Spleen (tissue), 11 donors: ENCODE results near the gene ATP2C2. TPM values are rescaled to one million over a fixed set of nuclear protein-coding genes. Genes with fewer than 3 reads are reported as not detected.

Experiments used
- DNase-seq: peaks from one replicate; pipeline ENCODE4 v3.0.0-alpha.2; 2020
- H3K27ac ChIP-seq, 8 donors: fragments of 200-600 bp; sonication (generic) in 7 of 8; 1 replicate in 4 of 8; 2 replicates in 4 of 8; pipeline versions ENCODE4 v1.5.0 to v1.8.0; 2016 to 2021; ENCODE audit warnings: inconsistent platforms in 4 of 8, mild to moderate bottlenecking in 4 of 8, moderate library complexity in 1 of 8
- H3K27me3 ChIP-seq, 7 donors: fragments of 200-600 bp; sonication (generic) in 6 of 7; replicated peaks in 1 of 7; 1 replicate in 4 of 7; 2 replicates in 3 of 7; pipeline versions ENCODE4 v1.5.0 to v1.8.0; 2016 to 2021; ENCODE audit warnings: inconsistent platforms in 3 of 7, mild to moderate bottlenecking in 1 of 7
- H3K36me3 ChIP-seq, 6 donors: fragments of 200-600 bp; sonication (generic) in 5 of 6; 1 replicate in 4 of 6; 2 replicates in 2 of 6; pipeline versions ENCODE4 v1.5.0 to v1.8.0; 2016 to 2021; ENCODE audit warnings: inconsistent platforms in 2 of 6
- H3K4me1 ChIP-seq, 6 donors: fragments of 200-600 bp; sonication (generic) in 5 of 6; 1 replicate in 3 of 6; 2 replicates in 3 of 6; pipeline versions ENCODE4 v1.5.0 to v1.8.0; 2016 to 2021; ENCODE audit warnings: inconsistent platforms in 3 of 6
- H3K4me3 ChIP-seq, 8 donors: fragments of 200-600 bp; sonication (generic) in 7 of 8; 1 replicate in 4 of 8; 2 replicates in 4 of 8; pipeline versions ENCODE4 v1.5.0 to v1.8.0; 2016 to 2021; ENCODE audit warnings: inconsistent platforms in 4 of 8, mild to moderate bottlenecking in 4 of 8, moderate library complexity in 2 of 8
- H3K9me3 ChIP-seq, 8 donors: fragments of 200-600 bp; sonication (generic) in 7 of 8; 1 replicate in 4 of 8; 2 replicates in 4 of 8; pipeline versions ENCODE4 v1.5.0 to v1.8.0; 2016 to 2021; ENCODE audit warnings: inconsistent platforms in 4 of 8
- CTCF ChIP-seq, 11 experiments: fragments of 200-600 bp in 7 of 11; fragments of 450-650 bp in 4 of 11; sonication (generic) in 4 of 11; IDR thresholded peaks in 8 of 11; conservative IDR thresholded peaks in 3 of 11; 1 replicate in 7 of 11; 2 replicates in 4 of 11; pipeline versions ENCODE4 v1.4.0 to v1.8.0; 2016 to 2021; ENCODE audit warnings: antibody characterized with exemption in 11 of 11, inconsistent platforms in 4 of 11, mild to moderate bottlenecking in 1 of 11
- POLR2A ChIP-seq, 3 donors: fragments of 450-650 bp; IDR thresholded peaks; one replicate each; pipeline ENCODE4 v1.5.1; 2017; ENCODE audit warnings: antibody characterized with exemption in 3 of 3, mild to moderate bottlenecking in 1 of 3
- POLR2AphosphoS5 ChIP-seq, 3 donors: sonication (generic); formaldehyde crosslinking; IDR thresholded peaks; one replicate each; pipeline ENCODE4 v1.5.1; 2017; ENCODE audit warnings: antibody characterized with exemption in 3 of 3
- WGBS, 5 donors: extraction: QIAGEN DNeasy Blood & Tissue Kit in 3 of 5; methylation state at CpG; one replicate each; pipeline versions ENCODE4 v1.1.5 to v1.1.7; 2013 to 2018; 5-methylcytosine and 5-hydroxymethylcytosine counted together
- intact Hi-C: fragments of 100-400 bp; cut with DNase I; formaldehyde crosslinking; loops from one replicate; pipeline ENCODE4 v1.15.0; 2023; ENCODE audit warnings: low total_unique reads
- polyA plus RNA-seq, 3 donors: library from polyadenylated mRNA; stranded (reverse); fragments of 200-250 nt; gene quantifications; one replicate each; pipeline ENCODE4 v1.2.1, GENCODE V29; 2013
- total RNA-seq, 7 donors: library from RNA; depleted of rRNA in 3 of 7; stranded (reverse); fragments of >200 nt in 3 of 7; fragmentation: NEBNext Ultra II Directional in 4 of 7; extraction: Animal tissue kit (Norgen Biotek cat#: 25700) in 4 of 7; gene quantifications; one replicate each; pipeline versions ENCODE4 v1.1.0 to v1.2.1, GENCODE V29; 2016 to 2021
- donor health status: healthy with polysubstance abuse.
- donor health status: DM: no; HTN: no; CAD: no; lungs with moderate emphysema.
- donor health status: DM: no; HTN: no; CAD: no.
- donor health status: Bipolar disorder and iron deficiency.
- donor health status: healthy.
- donor health status: DM: no; HTN: no; CAD: no.
- donor health status: DM: yes; HTN: yes; CAD: no.

ATP2C2 gene
- total and polyA plus RNA-seq, 10 donors, result 0.09 to 8.1 (median 1.2) TPM

- intact Hi-C loops, result no loop called here
- no peak overlapping the region for H3K4me3 ChIP-seq
- no peak for DNase-seq
- peaks cover 0 to 28% (median 0%) of the 10 kb centered on the region in 7 donors for H3K27me3 ChIP-seq
- TF ChIP-seq POLR2AphosphoS5 (IDR thresholded peaks at IDR 0.05) (no peak), POLR2A (IDR thresholded peaks at IDR 0.05) (no peak), CTCF (IDR thresholded peaks at IDR 0.05 in 8 of 11, conservative IDR thresholded peaks at IDR 0.05 in 3 of 11) (no peak)
- 63 to 98% (median 92%) methylated on average over 1 to 5 of the region's 5 CpGs for WGBS, 5 donors
- H3K27ac ChIP-seq, result no peak overlapping the region
- H3K36me3 ChIP-seq, result no peaks in the 10 kb centered on the region
- H3K9me3 ChIP-seq, result peaks cover 0 to 14% (median 7%) of the 10 kb centered on the region in 8 donors
- no peaks in the 10 kb centered on the region for H3K4me1 ChIP-seq
Observed at GRCh38 chr16:84330685-84331050, 37.7 kb upstream of the ATP2C2 start.

GRCh38 chr16:84331998-84332780 is 36.1 kb upstream of the ATP2C2 start:
- 81 to 94% (median 83%) methylated on average over 17 of the region's 17 CpGs for WGBS, 5 donors
- intact Hi-C loops, result no loop called here
- Histone ChIP-seq H3K9me3 (peaks cover 2 to 29% (median 22%) of the 10 kb centered on the region in 8 donors), H3K27ac (no peak overlapping the region), H3K27me3 (peaks cover 0 to 20% (median 0%) of the 10 kb centered on the region in 7 donors), H3K36me3 (no peaks in the 10 kb centered on the region), H3K4me1 (no peaks in the 10 kb centered on the region), H3K4me3 (no peak overlapping the region)
- no peak for DNase-seq
- TF ChIP-seq POLR2A (IDR thresholded peaks at IDR 0.05) (no peak), POLR2AphosphoS5 (IDR thresholded peaks at IDR 0.05) (no peak), CTCF (IDR thresholded peaks at IDR 0.05 in 8 of 11, conservative IDR thresholded peaks at IDR 0.05 in 3 of 11) (no peak)

GRCh38 chr16:84332975-84333684 is 35.2 kb upstream of the ATP2C2 start:
- TF ChIP-seq CTCF (IDR thresholded peaks at IDR 0.05 in 8 of 11, conservative IDR thresholded peaks at IDR 0.05 in 3 of 11) (no peak), POLR2AphosphoS5 (IDR thresholded peaks at IDR 0.05) (no peak), POLR2A (IDR thresholded peaks at IDR 0.05) (no peak)
- Histone ChIP-seq H3K9me3 (peaks cover 2 to 38% (median 29%) of the 10 kb centered on the region in 8 donors), H3K36me3 (no peaks in the 10 kb centered on the region), H3K4me1 (no peaks in the 10 kb centered on the region), H3K27ac (no peak overlapping the region), H3K27me3 (peaks cover 0 to 15% (median 0%) of the 10 kb centered on the region in 7 donors), H3K4me3 (no peak overlapping the region)
- WGBS, 5 donors, result 65 to 80% (median 75%) methylated on average over 10 of the region's 10 CpGs
- intact Hi-C loops, result no loop called here
- DNase-seq, result no peak

GRCh38 chr16:84334058-84334457 is 34.3 kb upstream of the ATP2C2 start:
- TF ChIP-seq POLR2A (IDR thresholded peaks at IDR 0.05) (no peak), POLR2AphosphoS5 (IDR thresholded peaks at IDR 0.05) (no peak), CTCF (IDR thresholded peaks at IDR 0.05 in 8 of 11, conservative IDR thresholded peaks at IDR 0.05 in 3 of 11) (no peak)
- no peak for DNase-seq
- no peaks in the 10 kb centered on the region for H3K4me1 ChIP-seq
- peaks cover 2 to 39% (median 29%) of the 10 kb centered on the region in 8 donors for H3K9me3 ChIP-seq
- intact Hi-C loops, result no loop called here
- peaks cover 0 to 13% (median 0%) of the 10 kb centered on the region in 7 donors for H3K27me3 ChIP-seq
- no peak overlapping the region for H3K4me3 ChIP-seq
- no peaks in the 10 kb centered on the region for H3K36me3 ChIP-seq
- WGBS, 5 donors, result 81 to 95% (median 83%) methylated on average over 3 of the region's 3 CpGs
- H3K27ac ChIP-seq, result no peak overlapping the region
